A204.1 (cell line): ENCODE data around the gene SPTB.

Source experiments
- FAIRE-seq: peaks from 2 replicates; lab custom pipeline; 2012; peaks lifted over from hg19 to GRCh38; lab: Jason Lieb, UNC

SPTB gene

DNA sequence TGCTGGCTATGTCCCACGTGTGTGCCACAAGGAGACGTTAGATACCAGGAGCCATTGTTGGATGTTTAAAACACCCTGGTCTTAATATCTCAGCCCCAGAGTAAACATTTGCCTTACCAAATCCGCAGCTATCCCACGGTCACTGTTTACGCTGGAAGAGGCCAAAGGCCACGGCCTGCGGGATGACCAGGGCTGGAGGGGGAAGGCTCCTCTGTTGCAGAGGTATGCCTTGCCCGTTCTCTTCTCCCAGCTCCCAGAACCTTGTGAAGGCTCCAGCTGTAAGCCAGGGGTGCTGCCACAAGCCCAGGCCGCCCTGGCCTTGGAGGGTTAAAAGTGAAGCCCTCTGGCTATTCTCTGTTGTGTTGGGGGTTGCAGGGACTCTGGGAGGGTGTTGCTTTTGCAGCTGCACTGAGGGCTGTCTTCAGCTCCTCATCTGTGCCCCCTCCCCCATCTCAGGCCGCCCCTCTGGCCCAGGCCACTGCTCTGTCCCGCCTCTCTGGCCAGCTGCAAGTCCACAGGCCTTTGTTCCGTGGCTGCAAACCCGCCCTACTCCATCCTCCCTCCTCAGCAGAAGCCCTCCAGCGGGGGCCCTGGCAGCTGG lies 173.0 kb downstream of the SPTB start:
- no peak for FAIRE-seq

GRCh38 chr14:64706119-64706592 lies 173.6 kb downstream of the SPTB start:
- FAIRE-seq = no peak

DNA sequence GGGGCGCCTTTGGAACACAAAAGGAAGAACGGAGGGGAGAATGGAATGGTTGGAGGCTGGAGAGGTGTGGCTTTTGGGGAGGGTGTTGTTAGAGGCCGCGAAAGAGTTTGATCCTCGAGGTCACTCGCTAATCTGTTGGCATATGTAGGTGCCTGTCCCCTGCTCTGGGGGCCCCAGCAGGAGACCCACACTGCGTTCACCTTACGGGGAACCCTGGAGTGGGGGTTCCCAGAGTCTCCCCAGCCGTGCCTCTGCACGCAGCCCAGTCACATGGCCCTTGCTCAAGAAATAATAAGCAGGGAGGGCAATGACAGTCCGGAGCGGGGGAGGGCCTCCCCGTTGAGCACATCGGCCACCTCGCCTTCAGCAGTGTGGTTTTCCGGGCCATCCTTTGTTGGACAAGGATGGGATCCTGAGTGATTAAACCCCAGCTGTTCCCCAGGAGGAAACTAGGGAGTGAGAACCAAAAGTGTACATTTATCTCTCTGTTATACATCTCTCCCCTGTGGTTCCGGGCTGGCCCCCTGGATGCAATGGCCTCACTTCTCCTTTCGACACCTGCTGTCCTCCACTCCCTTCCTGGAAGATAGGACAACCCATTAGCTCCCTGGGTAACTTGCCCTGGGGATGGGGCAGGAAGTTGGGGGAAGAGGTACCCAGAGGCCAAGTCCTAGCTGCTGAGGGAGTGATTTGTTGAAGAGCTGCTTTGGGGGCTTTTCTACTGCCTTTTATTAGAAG lies 174.2 kb downstream of the SPTB start:
- FAIRE-seq = no peak

GRCh38 chr14:64704743-64705380 lies 174.8 kb downstream of the SPTB start:
- FAIRE-seq = no peak

- no peak for FAIRE-seq
These were observed 175.5 kb downstream of the SPTB start, which contains the start of gene PLEKHG3 for GRCh38 chr14:64704143-64704742. Gene PLEKHG3, plus strand, starts transcription at chr14:64704424. Its CDS starts 23,208 bp downstream, at chr14:64727632.

- FAIRE-seq = no peak
These were observed 176.1 kb downstream of the SPTB start for GRCh38 chr14:64703395-64704142.

- no peak for FAIRE-seq
These were observed 177.0 kb downstream of the SPTB start for GRCh38 chr14:64702493-64703394.

DNA sequence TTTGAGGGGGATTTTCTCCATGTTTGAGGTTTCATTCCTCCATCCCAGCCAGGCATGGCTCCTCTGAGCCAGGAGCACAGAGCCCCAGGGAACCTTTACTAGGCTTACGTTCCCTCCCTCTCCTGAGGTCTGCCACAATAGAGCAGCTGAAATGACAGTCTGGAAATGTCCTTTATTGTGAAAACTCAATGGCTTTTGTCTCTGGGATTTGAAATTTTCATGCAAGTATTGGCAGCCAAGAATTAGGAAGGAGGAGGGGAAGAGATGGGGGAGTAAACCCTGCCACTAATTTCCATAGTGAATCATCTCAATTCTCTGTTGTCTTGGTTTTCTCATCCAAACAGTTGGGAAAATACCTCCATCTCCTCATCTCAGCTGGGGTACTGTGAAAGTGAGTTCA lies 178.0 kb downstream of the SPTB start:
- no peak for FAIRE-seq

GRCh38 chr14:64700894-64701293 lies 178.8 kb downstream of the SPTB start:
- FAIRE-seq = no peak

DNA sequence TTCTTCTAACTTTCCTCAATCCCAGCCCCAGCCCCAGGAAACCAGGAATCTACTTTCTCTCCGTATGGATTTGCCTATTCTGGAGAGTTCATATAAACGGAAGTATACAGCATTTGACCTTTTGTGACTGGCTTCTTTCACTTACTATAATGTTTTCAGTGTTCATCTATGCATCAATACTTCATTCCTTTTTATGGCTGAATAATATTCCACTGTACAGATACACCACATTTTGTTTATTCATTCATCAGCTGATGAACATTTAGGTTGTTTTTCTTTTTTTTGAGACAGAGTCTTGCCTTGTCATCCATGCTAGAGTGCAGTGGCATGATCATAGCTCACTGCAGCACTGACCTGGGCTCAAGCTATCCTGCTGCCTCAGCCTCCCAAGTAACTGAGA lies 179.4 kb downstream of the SPTB start:
- FAIRE-seq = no peak

- FAIRE-seq = no peak
These were observed 180.8 kb downstream of the SPTB start for GRCh38 chr14:64698903-64699302.

DNA sequence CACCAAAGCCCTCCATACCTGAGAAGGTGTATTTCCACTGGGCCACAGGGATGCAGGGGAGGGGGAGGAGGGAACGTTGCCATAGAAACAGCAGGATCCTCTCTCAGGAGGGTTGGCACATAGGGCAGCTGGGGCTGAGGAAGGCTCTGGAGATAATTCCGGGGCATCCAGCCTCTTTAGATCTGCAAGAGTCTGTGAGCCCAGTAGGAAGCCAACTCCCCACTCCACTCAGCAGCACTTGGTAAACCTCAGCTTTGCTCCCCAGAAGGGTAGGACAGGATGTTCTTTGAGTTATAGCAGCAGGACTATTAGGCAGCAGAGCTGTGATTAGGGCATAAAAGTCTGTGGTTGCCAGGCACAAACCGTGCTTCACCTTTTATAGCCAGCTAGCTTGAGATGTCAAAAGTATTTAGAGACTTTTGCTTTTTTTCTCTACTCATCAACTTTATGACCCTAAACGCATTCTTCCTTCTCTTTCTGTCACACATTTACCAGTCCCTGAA lies 183.3 kb downstream of the SPTB start:
- FAIRE-seq = no peak
